ENCODE data around the gene DHX34. TPM values are rescaled to one million over a fixed set of nuclear protein-coding genes. Genes with fewer than 3 reads are reported as not detected.

Gene DHX34
- total and polyA plus RNA-seq, 9 of the 15 experiments (the other 6 are each of a cell fraction or from before 2014, with no cell fraction given) = 0.36 to 42.0 (median 15.0) TPM

DNA sequence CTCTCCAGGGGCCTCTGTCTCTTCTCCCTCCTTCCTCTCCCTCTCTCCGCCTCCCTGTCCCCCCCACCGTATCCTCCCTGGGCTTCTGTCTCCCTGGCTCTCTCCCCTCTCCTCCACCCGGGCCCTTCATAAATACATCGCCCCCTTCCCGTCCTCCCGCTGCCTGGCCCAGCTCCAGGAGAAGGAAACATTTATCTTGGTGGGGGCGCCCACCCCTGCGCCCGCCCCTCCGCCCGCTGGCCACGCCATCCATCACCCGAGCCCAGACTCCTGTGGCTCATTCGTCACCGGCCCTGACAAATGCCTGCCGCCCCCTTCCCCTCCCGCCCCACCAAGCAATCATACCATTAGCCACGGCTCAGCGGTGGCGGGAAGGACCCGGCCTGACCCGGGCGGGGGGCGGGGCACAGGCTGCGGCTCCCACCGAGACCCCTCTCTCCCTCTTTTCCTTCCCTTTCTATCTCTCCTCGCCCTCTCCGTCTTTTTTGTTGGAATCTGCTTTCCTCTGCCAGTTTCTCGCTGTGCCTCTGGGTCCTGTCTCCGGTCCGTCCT lies 72.8 kb downstream of the DHX34 start (continued):
- TF ChIP-seq, protein P1, sequence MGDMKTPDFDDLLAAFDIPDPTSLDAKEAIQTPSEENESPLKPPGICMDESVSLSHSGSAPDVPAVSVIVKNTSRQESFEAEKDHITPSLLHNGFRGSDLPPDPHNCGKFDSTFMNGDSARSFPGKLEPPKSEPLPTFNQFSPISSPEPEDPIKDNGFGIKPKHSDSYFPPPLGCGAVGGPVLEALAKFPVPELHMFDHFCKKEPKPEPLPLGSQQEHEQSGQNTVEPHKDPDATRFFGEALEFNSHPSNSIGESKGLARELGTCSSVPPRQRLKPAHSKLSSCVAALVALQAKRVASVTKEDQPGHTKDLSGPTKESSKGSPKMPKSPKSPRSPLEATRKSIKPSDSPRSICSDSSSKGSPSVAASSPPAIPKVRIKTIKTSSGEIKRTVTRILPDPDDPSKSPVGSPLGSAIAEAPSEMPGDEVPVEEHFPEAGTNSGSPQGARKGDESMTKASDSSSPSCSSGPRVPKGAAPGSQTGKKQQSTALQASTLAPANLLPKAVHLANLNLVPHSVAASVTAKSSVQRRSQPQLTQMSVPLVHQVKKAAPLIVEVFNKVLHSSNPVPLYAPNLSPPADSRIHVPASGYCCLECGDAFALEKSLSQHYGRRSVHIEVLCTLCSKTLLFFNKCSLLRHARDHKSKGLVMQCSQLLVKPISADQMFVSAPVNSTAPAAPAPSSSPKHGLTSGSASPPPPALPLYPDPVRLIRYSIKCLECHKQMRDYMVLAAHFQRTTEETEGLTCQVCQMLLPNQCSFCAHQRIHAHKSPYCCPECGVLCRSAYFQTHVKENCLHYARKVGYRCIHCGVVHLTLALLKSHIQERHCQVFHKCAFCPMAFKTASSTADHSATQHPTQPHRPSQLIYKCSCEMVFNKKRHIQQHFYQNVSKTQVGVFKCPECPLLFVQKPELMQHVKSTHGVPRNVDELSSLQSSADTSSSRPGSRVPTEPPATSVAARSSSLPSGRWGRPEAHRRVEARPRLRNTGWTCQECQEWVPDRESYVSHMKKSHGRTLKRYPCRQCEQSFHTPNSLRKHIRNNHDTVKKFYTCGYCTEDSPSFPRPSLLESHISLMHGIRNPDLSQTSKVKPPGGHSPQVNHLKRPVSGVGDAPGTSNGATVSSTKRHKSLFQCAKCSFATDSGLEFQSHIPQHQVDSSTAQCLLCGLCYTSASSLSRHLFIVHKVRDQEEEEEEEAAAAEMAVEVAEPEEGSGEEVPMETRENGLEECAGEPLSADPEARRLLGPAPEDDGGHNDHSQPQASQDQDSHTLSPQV (IDR thresholded peaks at IDR 0.05) = no peak
- peak; percentile 70 for TF ChIP-seq EGR1 (conservative IDR thresholded peaks at IDR 0.05)
- TF ChIP-seq BCOR (IDR thresholded peaks at IDR 0.05) = no peak
- TF ChIP-seq NFIX (CRISPR knock-in tag; IDR thresholded peaks at IDR 0.05; ENCODE audit: low read depth) = no peak
- no peak for TF ChIP-seq ZBTB8A (IDR thresholded peaks at IDR 0.05; ENCODE audit: partially characterized antibody)
- TF ChIP-seq, protein P2, sequence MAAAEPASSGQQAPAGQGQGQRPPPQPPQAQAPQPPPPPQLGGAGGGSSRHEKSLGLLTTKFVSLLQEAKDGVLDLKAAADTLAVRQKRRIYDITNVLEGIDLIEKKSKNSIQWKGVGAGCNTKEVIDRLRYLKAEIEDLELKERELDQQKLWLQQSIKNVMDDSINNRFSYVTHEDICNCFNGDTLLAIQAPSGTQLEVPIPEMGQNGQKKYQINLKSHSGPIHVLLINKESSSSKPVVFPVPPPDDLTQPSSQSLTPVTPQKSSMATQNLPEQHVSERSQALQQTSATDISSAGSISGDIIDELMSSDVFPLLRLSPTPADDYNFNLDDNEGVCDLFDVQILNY (CRISPR knock-in tag; IDR thresholded peaks at IDR 0.05) = no peak
- TF ChIP-seq GABPA (tag; conservative IDR thresholded peaks at IDR 0.05; ENCODE audit: low read depth) = no peak
- TF ChIP-seq ZNF224 (CRISPR knock-in tag; IDR thresholded peaks at IDR 0.05) = no peak
- TF ChIP-seq ZNF584 (CRISPR knock-in tag; IDR thresholded peaks at IDR 0.05; ENCODE audit: low read depth) = no peak
- no peak for TF ChIP-seq NFATC3 (IDR thresholded peaks at IDR 0.05)
- TF ChIP-seq POLR3A (IDR thresholded peaks at IDR 0.05; ENCODE audit: borderline replicate concordance, extremely low read depth, insufficient read depth, insufficient read length) = no peak
- no peak for TF ChIP-seq ZNF77 (CRISPR knock-in tag; IDR thresholded peaks at IDR 0.05)
- no peak for TF ChIP-seq IFI16 (CRISPR knock-in tag; IDR thresholded peaks at IDR 0.05)
- TF ChIP-seq, protein P3, sequence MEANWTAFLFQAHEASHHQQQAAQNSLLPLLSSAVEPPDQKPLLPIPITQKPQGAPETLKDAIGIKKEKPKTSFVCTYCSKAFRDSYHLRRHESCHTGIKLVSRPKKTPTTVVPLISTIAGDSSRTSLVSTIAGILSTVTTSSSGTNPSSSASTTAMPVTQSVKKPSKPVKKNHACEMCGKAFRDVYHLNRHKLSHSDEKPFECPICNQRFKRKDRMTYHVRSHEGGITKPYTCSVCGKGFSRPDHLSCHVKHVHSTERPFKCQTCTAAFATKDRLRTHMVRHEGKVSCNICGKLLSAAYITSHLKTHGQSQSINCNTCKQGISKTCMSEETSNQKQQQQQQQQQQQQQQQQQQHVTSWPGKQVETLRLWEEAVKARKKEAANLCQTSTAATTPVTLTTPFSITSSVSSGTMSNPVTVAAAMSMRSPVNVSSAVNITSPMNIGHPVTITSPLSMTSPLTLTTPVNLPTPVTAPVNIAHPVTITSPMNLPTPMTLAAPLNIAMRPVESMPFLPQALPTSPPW (CRISPR knock-in tag; IDR thresholded peaks at IDR 0.05) = 0 out of 2 replicates have a peak, but pooled peaks have one; percentile 14
- TF ChIP-seq HNRNPUL1 (IDR thresholded peaks at IDR 0.05; ENCODE audit: low read length) = no peak
- TF ChIP-seq NFIC (IDR thresholded peaks at IDR 0.05) = peak; percentile 63
- TF ChIP-seq HDAC2 (IDR thresholded peaks at IDR 0.05) = no peak
- TF ChIP-seq, protein P4, sequence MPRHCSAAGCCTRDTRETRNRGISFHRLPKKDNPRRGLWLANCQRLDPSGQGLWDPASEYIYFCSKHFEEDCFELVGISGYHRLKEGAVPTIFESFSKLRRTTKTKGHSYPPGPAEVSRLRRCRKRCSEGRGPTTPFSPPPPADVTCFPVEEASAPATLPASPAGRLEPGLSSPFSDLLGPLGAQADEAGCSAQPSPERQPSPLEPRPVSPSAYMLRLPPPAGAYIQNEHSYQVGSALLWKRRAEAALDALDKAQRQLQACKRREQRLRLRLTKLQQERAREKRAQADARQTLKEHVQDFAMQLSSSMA (CRISPR knock-in tag; IDR thresholded peaks at IDR 0.05) = no peak
- no peak for TF ChIP-seq XRCC3 (IDR thresholded peaks at IDR 0.05)
- TF ChIP-seq ZBTB7A (IDR thresholded peaks at IDR 0.05; ENCODE audit: borderline replicate concordance, control insufficient read depth, low read depth, low read length) = peak; percentile 74
- TF ChIP-seq MEIS2 (IDR thresholded peaks at IDR 0.05; ENCODE audit: partially characterized antibody) = peak; percentile 35
- TF ChIP-seq, protein P5, sequence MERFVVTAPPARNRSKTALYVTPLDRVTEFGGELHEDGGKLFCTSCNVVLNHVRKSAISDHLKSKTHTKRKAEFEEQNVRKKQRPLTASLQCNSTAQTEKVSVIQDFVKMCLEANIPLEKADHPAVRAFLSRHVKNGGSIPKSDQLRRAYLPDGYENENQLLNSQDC (CRISPR knock-in tag; IDR thresholded peaks at IDR 0.05) = no peak
- TF ChIP-seq DPF2 (IDR thresholded peaks at IDR 0.05) = no peak
